Activated CD4-positive, alpha-beta T cell treated with anti-CD3 and anti-CD28 coated beads, Interleukin-2, amount 50 U/mL, for 4 hours (primary cell): ENCODE data around the gene SYNRG.
"Not testable (repeated sequence)": the region's sequence is repeated elsewhere in the genome, so short reads cannot be mapped to it uniquely, and the experiment has no call there.

Experiments used
- DNase-seq, 2 experiments: peaks; one replicate each; pipeline ENCODE4 v3.0.0-alpha.2; 2020

The SYNRG gene

GRCh38 chr17:37541880-37542660 lies 67.1 kb downstream of the SYNRG start:
- no peak for DNase-seq

- DNase-seq = no peak
Observed at GRCh38 chr17:37538981-37539659, 70.1 kb downstream of the SYNRG start.

- DNase-seq = no peak
Observed at GRCh38 chr17:37535906-37536305, 73.3 kb downstream of the SYNRG start.

GRCh38 chr17:37532756-37533155 lies 76.5 kb downstream of the SYNRG start:
- DNase-seq = no peak

GRCh38 chr17:37530420-37530819 lies 78.8 kb downstream of the SYNRG start:
- no peak for DNase-seq

- no peak for DNase-seq
Observed at GRCh38 chr17:37527249-37527851, 81.9 kb downstream of the SYNRG start.

- no peak for DNase-seq
Observed at GRCh38 chr17:37523715-37524219, 85.5 kb downstream of the SYNRG start.

- no peak for DNase-seq
Observed at GRCh38 chr17:37521821-37522220, 87.4 kb downstream of the SYNRG start.

- no peak for DNase-seq
Observed at GRCh38 chr17:37520174-37520573, 89.0 kb downstream of the SYNRG start.

GRCh38 chr17:37519251-37519985 lies 89.8 kb downstream of the SYNRG start:
- no peak for DNase-seq

GRCh38 chr17:37518826-37519225 lies 90.4 kb downstream of the SYNRG start:
- no peak for DNase-seq

GRCh38 chr17:37517881-37518280 lies 91.3 kb downstream of the SYNRG start:
- DNase-seq = no peak

- DNase-seq = no peak
Observed at GRCh38 chr17:37516127-37516571, 93.1 kb downstream of the SYNRG start.

- no peak for DNase-seq
Observed at GRCh38 chr17:37513711-37514110, 95.5 kb downstream of the SYNRG start.

GRCh38 chr17:37512442-37513068 lies 96.7 kb downstream of the SYNRG start:
- DNase-seq = no peak

GRCh38 chr17:37511642-37512041 lies 97.6 kb downstream of the SYNRG start:
- not testable (repeated sequence) for DNase-seq

- no peak for DNase-seq
Observed at GRCh38 chr17:37510056-37510455, 99.2 kb downstream of the SYNRG start.

GRCh38 chr17:37507111-37507510 lies 102.1 kb downstream of the SYNRG start:
- DNase-seq = no peak

- DNase-seq = no peak
Observed at GRCh38 chr17:37506678-37507077, 102.5 kb downstream of the SYNRG start.

GRCh38 chr17:37505333-37505732 lies 103.9 kb downstream of the SYNRG start:
- no peak for DNase-seq

- no peak for DNase-seq
Observed at GRCh38 chr17:37503148-37503547, 106.1 kb downstream of the SYNRG start.
